Duodenal mucosa (tissue), 2 donors: Measurements from ENCODE around the gene ANAPC2.

Source experiments
- H3K27ac ChIP-seq: one replicate; pipeline ENCODE4 v1.7.0; 2013; ENCODE audit warnings: low read depth, low read length
- H3K27me3 ChIP-seq, 2 donors: one replicate each; pipeline ENCODE4 v1.7.0; 2013; ENCODE audit warnings: low read length in 2 of 2, control low read depth in 1 of 2; ENCODE audit not compliant: insufficient read depth in 2 of 2, control insufficient read depth in 1 of 2
- H3K36me3 ChIP-seq, 2 donors: one replicate each; pipeline ENCODE4 v1.7.0; 2013; ENCODE audit warnings: low read length in 2 of 2, control low read depth in 1 of 2; ENCODE audit not compliant: insufficient read depth in 2 of 2, control insufficient read depth in 1 of 2
- H3K4me1 ChIP-seq, 2 donors: one replicate each; pipeline ENCODE4 v1.7.0; 2013; ENCODE audit warnings: low read length in 2 of 2, control low read depth in 1 of 2; ENCODE audit not compliant: insufficient read depth in 2 of 2, control insufficient read depth in 1 of 2
- H3K4me3 ChIP-seq, 2 donors: one replicate each; pipeline ENCODE4 v1.7.0; 2013; ENCODE audit warnings: low read length in 2 of 2, low read depth in 1 of 2
- H3K9ac ChIP-seq, 2 donors: one replicate each; pipeline ENCODE4 v1.7.0; 2013; ENCODE audit warnings: low read length in 2 of 2, low read depth in 1 of 2
- H3K9me3 ChIP-seq, 2 donors: one replicate each; pipeline ENCODE4 v1.7.0; 2013; ENCODE audit warnings: low read length in 2 of 2, control low read depth in 1 of 2; ENCODE audit not compliant: control insufficient read depth in 1 of 2

The ANAPC2 gene

GRCh38 chr9:137183980-137184595 is 4.3 kb downstream of the ANAPC2 start:
- peaks cover 18 to 25% of the 10 kb centered on the region in 2 donors for H3K4me1 ChIP-seq
- H3K27ac ChIP-seq = no peak overlapping the region
- no peak overlapping the region for H3K4me3 ChIP-seq
- no peak overlapping the region for H3K9ac ChIP-seq
- no peaks in the 10 kb centered on the region for H3K9me3 ChIP-seq
- peaks cover 24 to 78% of the 10 kb centered on the region in 2 donors for H3K36me3 ChIP-seq
- no peaks in the 10 kb centered on the region for H3K27me3 ChIP-seq

- Histone ChIP-seq H3K9ac (no peak overlapping the region), H3K4me1 (peaks cover 17 to 20% of the 10 kb centered on the region in 2 donors), H3K27ac (no peak overlapping the region), H3K9me3 (no peaks in the 10 kb centered on the region), H3K36me3 (peaks cover 24 to 87% of the 10 kb centered on the region in 2 donors), H3K4me3 (no peak overlapping the region), H3K27me3 (no peaks in the 10 kb centered on the region)
Measured at GRCh38 chr9:137182836-137183235, 5.5 kb downstream of the ANAPC2 start.

- peaks cover 21 to 82% of the 10 kb centered on the region in 2 donors for H3K36me3 ChIP-seq
- H3K4me1 ChIP-seq = peaks cover 5 to 9% of the 10 kb centered on the region in 2 donors
- H3K9me3 ChIP-seq = no peaks in the 10 kb centered on the region
- no peak overlapping the region for H3K27ac ChIP-seq
- H3K27me3 ChIP-seq = no peaks in the 10 kb centered on the region
- no peak overlapping the region for H3K4me3 ChIP-seq
- no peak overlapping the region for H3K9ac ChIP-seq
Measured at GRCh38 chr9:137181680-137182079, 6.7 kb downstream of the ANAPC2 start.

GRCh38 chr9:137180491-137180890 is 7.9 kb downstream of the ANAPC2 start:
- Histone ChIP-seq H3K27me3 (peaks cover 2 to 3% of the 10 kb centered on the region in 2 donors), H3K27ac (no peak overlapping the region), H3K36me3 (peaks cover 18 to 72% of the 10 kb centered on the region in 2 donors), H3K4me3 (no peak overlapping the region), H3K9me3 (no peaks in the 10 kb centered on the region), H3K4me1 (peaks cover 0 to 9% of the 10 kb centered on the region in 2 donors), H3K9ac (no peak overlapping the region)

GRCh38 chr9:137179761-137180160 is 8.6 kb downstream of the ANAPC2 start:
- Histone ChIP-seq H3K4me3 (no peak overlapping the region), H3K27ac (no peak overlapping the region), H3K9me3 (no peaks in the 10 kb centered on the region), H3K27me3 (peaks cover 7 to 8% of the 10 kb centered on the region in 2 donors), H3K9ac (no peak overlapping the region), H3K36me3 (peaks cover 18 to 64% of the 10 kb centered on the region in 2 donors), H3K4me1 (peaks cover 0 to 12% of the 10 kb centered on the region in 2 donors)

GRCh38 chr9:137178939-137179630 is 9.3 kb downstream of the ANAPC2 start:
- Histone ChIP-seq H3K27me3 (peaks cover 12% of the 10 kb centered on the region in 2 donors), H3K4me1 (peaks cover 0 to 12% of the 10 kb centered on the region in 2 donors), H3K4me3 (no peak overlapping the region), H3K9me3 (no peaks in the 10 kb centered on the region), H3K36me3 (peaks cover 17 to 57% of the 10 kb centered on the region in 2 donors), H3K27ac (no peak overlapping the region), H3K9ac (no peak overlapping the region)

- Histone ChIP-seq H3K4me3 (no peak overlapping the region), H3K9ac (no peak overlapping the region), H3K27me3 (peaks cover 19 to 20% of the 10 kb centered on the region in 2 donors), H3K36me3 (peaks cover 10 to 50% of the 10 kb centered on the region in 2 donors), H3K9me3 (no peaks in the 10 kb centered on the region), H3K4me1 (peaks cover 0 to 19% of the 10 kb centered on the region in 2 donors), H3K27ac (no peak overlapping the region)
Measured at GRCh38 chr9:137178201-137178938, 10.0 kb downstream of the ANAPC2 start.

GRCh38 chr9:137176302-137177182 is 11.8 kb downstream of the ANAPC2 start:
- H3K9ac ChIP-seq = no peak overlapping the region
- peaks cover 0 to 22% of the 10 kb centered on the region in 2 donors for H3K4me1 ChIP-seq
- H3K4me3 ChIP-seq = no peak overlapping the region
- H3K36me3 ChIP-seq = peaks cover 7 to 36% of the 10 kb centered on the region in 2 donors
- H3K27me3 ChIP-seq = peaks cover 22 to 28% of the 10 kb centered on the region in 2 donors
- H3K9me3 ChIP-seq = no peaks in the 10 kb centered on the region
- H3K27ac ChIP-seq = no peak overlapping the region

- H3K4me3 ChIP-seq = no peak overlapping the region
- H3K9me3 ChIP-seq = no peaks in the 10 kb centered on the region
- peaks cover 0 to 24% of the 10 kb centered on the region in 2 donors for H3K4me1 ChIP-seq
- H3K36me3 ChIP-seq = peaks cover 5 to 25% of the 10 kb centered on the region in 2 donors
- H3K9ac ChIP-seq = no peak overlapping the region
- peaks cover 28% of the 10 kb centered on the region in 2 donors for H3K27me3 ChIP-seq
- no peak overlapping the region for H3K27ac ChIP-seq
Measured at GRCh38 chr9:137175345-137175961, 12.9 kb downstream of the ANAPC2 start.
